ENCODE results near the gene POC1A.
"Not testable (repeated sequence)": the region's sequence is repeated elsewhere in the genome, so short reads cannot be mapped to it uniquely, and the experiment has no call there.

The POC1A gene

DNA sequence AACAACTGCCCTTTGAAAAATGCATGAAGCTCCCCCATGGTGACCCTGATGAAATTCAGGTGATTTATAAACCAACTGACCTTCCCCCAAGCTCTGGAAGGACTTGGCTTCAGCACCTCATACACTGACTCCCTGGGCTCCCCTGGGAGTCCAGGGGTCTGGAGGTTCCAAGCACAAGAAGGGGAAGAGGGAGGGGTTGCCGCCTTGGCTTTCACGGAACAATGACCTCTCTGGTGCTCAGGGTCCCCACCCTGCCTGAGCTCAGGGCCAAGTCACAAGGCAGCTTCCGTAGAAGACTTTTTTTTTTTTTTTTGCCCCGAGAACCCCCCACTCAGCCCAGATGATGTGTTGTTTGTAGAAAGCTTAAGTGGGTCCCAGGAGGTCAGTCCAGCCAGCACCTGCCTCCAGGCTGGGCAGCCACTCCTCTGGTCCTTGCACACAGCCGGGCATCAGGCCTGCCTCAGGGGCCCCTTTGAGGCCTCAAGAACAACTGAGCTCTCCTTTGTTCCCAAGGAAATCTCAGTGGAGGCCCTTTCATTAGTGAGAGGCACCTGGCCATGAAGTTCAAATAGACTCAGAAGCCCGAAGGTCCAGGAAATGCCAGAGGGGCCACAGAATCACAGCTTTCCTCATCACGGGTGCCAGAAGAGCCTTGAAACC, 29.7 kb upstream of the POC1A start:
- DNase-seq (ENCODE audit: low read depth), result no peak

DNA sequence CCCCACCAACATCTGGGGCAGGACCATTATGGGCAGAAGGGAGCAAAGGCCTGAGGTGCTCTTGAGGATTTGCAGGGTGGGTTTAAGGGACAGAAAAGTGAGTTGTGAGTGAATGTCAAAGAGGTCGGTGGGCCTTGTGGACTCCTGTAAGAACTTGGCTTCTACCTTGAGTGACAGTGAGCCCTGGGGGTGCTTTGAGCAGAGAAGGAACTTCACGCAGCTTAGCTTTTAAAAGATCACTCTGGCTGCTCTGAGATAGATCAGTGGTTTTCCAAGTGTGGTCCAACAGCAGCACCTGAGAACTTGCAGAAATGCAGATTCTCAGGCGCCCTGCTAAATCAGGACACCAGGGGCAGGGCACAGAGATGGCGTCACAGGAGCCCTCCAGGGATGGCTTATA, 28.5 kb upstream of the POC1A start:
- no peak for DNase-seq (ENCODE audit: low read depth)

DNA sequence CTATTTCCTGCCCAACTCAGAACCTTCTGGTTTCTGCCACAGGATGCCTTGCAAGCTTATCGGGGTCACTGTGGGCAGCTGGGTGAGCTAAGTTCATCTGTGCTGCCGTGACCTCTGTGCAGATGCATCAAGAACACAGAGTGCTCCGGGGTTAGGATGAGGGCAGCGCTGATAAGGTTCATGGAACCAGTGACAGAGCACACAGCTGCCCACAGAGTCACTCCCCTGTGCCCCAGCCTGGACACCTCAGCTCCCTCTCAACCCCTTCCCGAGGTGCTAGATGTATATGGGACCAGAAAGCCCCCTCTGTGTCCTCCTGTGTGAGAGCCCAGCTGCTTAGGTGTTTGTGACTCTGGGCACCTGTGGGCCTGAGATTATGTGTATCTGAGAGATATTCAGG, 28.0 kb upstream of the POC1A start:
- DNase-seq (ENCODE audit: low read depth), result no peak

DNA sequence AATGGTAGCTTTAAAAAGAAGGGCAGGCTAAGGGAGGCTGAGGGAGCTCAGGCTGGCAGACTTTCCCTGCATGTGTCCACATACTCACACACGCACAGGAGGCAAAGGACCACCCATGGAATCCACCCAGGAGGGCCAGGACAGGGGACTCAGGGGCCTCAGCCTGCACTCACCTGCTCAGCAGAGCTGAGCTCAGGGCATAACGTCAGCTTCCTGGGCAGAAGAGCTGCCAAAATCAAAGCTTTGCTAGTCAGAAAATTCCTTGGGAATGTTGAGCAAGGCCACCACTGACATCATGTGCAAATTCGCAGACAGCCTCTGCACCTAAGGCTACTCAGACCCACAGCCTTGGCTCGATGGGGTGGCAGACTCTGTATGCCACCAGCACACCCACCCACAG, 27.3 kb upstream of the POC1A start:
- DNase-seq (ENCODE audit: low read depth), result no peak

DNA sequence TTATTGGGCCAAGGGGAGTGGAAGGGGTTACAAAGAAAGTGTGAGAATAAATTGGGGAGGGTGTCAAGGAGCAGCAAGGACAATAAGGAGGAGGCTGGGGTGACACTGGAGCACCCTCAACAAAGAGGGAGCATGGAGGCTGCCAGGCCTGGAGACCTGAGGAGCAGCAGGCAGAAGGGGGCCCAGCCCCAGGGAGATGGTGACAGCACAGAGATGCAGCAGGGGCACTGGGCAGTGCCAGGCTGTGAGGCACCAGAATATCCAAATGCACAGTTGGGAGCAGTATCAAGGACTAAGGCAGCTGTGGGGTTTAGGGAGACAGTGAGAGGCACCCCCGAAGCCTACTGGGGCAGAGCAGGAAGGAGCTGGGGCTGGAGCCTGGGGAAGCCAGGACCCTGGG, 24.3 kb upstream of the POC1A start:
- no peak for DNase-seq (ENCODE audit: low read depth)

DNA sequence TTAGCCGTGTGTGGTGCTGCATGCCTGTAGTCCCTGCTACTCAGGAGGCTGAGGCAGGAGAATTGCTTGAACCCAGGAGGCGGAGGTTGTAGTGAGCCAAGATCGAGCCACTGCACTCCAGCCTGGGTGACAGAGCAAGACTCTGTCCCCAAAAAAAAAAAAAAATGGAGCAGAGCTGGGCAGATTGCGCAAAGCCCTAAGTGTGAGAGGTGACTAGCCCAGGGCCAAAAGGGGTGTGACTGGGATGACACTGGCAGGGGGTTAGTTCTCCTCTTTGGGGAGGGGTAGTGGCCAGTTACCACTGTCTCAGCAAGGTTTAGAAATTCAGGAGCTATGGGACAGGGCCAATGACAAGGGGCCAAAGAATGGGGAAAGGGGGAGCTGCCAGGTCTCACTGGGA, 23.9 kb upstream of the POC1A start:
- DNase-seq (ENCODE audit: low read depth), result not testable (repeated sequence)

DNA sequence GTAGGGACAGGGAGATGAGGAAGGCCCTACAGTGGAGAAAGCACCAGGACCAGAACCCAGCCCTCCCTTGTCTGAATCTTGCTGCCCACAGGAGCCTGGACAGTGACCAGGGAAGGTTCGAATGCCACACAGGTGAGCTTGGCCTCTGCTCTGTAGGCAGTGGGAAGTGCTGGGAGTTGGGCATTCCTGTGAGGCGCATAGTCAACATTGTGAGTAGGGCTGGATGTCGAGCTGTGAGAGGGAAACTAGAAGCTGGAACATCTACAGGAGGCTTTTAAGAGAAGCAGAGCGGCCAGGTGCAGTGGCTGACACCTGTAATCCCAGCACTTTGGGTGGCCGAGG, 23.4 kb upstream of the POC1A start:
- DNase-seq (ENCODE audit: low read depth), result no peak

DNA sequence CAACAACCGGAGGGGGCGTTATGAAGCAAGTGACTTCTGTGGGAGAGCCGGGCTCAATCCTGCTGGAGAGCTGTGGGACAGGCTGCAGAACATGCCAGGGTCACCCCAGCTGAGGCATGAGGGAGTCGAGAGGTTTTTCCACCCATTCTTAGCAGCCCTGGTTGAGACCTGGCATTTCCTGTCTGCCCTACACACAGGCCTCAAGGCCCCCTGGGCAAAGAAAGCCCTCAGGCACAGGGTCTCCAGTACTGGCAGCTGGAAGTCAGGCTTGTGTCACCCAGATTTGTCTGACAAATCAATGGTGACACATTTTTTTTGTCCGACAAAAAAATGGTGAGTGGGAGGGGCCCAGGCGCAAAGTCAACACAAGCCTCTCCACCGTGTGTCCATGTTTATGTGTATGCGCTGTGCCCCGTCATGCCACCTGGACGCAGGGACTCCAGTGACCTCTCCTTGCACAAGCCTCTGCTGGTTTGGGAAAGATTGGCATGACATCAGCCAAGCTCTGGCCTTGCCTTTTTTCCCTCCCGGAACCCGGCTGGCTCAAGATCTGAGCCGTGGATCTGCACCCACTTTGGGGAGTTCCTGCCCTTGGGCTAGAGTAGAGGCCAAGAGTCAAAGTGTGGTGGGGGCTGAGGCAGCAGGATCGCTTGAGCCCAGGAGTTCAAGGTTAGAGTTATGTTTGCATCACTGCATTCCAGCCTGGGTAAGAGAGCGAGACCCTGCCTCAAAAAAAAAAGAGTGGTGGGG, 22.9 kb upstream of the POC1A start:
- DNase-seq (ENCODE audit: low read depth), result no peak

DNA sequence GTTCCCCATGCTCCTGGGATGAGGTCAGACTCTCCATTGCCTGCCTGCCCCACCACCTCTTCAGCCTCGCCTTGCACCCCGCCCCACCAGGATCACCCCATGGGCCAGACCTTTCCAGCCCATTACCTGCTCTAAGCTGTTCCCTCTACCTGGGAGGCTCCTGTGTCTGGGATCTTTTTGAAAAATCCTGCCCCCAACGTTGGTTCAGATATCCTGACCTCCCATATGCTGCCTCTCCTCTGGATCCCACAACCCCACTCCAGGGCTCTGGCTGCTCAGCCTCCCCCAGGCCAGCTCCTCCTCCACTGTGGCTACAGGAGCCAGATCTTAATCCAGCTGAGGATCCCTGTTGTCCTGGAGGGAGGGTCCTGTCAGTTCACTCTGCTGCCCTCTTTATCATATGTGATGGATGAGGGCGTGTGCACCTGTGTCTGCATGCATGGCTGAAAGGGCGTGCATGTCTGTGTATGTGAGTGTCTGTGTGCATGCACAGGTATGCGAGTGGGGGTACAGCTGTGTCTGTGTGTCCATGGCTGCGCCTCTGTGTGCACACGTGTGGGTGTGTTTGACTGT, 22.0 kb upstream of the POC1A start:
- DNase-seq (ENCODE audit: low read depth), result no peak

DNA sequence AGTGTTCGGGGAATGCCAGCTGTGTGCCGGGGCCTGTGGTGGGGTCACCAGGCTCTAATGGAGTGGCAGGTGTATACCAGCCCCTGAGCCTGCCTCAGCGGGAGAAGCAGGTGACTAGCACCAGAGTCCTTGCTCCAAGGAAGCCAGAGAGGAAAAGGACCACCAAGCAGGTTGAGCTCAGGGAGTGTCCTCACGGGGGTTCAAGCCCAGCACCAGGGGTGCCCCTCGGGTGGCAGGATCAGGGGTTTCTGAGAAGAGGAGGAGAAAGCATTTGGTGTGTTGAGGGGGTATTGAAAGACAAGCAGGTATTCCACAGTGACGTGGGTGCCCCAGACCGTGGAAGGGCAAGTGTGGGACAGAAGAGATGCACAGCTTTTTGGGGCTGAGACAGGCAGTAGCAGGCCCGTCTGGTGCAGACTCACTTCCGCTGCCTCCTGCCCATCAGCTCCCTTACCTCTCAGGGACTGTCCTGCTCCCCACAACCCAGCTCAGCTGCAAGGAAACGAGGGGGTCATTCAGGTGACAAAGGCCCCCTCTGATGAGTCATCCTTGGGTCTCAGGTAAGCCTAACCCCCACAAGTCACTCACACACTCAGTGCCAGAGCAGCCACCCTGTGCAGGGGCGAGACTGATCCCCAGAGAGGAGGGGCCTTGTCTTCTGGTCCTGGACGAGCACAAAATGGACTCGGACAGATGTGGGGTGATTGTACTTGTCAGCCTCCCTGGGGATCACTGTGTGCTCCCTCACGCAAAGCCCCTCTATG, 21.4 kb upstream of the POC1A start:
- DNase-seq (ENCODE audit: low read depth), result no peak

DNA sequence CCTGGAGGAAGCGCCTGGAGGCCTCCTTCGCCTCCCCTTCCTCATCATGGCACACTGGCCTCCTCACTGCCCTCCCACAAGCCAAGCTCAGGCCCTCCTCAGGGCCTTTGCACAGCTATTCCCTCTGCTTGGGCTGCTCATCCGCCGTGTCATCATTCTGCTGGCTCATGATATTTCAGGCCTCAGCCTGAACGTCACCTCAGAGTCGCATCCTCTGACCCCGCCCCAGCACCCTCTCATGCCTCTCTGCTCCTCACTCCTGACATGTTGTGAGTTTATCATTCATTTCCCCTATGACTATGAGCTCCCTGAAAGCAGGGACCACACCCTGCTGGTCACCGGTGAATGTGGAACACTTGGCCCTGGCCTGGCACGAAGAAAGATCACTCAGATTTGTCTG, 20.7 kb upstream of the POC1A start:
- DNase-seq (ENCODE audit: low read depth), result no peak

DNA sequence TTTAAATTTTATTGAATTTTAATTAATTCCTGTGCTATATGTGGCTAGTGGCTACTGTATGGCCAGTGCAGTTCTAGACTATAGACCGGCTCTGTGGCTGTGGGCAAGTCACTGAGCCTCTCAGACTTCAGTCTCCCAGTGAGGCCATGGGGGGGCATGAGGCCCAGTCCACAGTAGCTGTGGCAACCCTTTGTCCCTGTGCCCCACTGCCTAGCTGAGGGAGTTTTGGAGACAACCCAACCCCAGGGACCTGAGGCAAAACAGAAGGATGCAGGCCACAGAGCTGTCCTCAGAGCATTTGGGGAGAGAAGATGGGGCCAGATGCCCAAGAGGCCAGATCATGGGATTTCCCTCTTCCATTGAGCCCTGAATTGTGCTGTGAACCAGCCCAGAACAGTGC, 18.9 kb upstream of the POC1A start:
- no peak for DNase-seq (ENCODE audit: low read depth)

DNA sequence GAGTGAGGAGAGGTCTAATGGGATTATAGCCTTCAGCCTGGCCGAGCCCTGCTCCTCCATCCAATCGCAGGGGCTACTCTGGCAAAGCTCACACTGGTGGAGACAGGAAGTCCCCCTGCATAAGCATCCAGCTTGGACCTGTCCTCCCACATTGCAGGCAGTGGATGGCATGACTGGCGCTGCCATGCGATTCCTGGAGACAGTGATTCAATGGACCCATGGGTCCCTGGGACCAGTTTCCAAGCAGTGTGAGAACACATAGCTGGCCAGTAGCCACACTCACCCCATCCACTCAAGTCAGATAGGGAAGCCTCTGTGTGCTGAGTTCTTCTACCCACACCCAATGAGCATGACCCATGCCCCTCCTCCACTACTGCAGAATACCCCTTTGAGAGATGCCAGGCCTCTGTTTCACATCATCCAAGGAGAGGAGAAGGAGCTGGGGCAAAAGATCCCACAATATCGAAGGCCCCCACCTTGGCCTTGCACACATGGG, 18.1 kb upstream of the POC1A start:
- no peak for DNase-seq (ENCODE audit: low read depth)

DNA sequence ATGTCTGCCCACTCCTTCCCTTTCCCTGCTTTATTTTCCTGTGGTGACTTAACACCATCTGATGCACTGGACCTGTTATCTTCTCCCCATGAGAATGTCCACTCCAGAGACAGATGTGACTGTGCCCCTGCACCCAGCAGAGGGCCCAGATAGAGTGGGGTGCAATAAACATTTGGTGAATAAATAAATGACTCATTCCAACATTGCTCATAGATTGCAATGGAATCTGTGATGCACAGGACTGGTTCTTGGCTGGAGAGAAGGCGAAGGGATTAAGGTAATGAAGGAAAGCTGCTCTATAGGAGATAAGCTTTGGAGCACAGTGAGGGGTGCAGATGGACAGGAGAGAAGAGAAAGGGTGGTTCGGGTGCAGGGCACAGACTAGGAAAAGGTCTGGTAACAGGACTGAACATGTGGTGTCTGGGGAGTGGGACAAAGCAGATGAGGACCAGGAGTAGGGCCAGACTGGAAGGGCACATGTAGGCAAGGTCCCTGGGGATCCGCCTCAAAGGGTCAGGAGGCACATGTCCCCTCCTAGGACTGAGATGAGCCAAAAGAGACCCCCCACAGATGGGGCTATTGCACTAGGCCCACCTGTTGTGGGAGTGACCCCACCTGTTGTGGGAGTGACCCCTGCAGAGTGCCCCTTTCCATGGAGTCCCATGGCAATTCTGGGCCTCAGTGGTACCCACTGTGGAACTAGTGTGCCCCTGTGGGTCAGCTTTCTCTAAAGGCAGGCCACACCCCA, 17.5 kb upstream of the POC1A start:
- no peak for DNase-seq (ENCODE audit: low read depth)

DNA sequence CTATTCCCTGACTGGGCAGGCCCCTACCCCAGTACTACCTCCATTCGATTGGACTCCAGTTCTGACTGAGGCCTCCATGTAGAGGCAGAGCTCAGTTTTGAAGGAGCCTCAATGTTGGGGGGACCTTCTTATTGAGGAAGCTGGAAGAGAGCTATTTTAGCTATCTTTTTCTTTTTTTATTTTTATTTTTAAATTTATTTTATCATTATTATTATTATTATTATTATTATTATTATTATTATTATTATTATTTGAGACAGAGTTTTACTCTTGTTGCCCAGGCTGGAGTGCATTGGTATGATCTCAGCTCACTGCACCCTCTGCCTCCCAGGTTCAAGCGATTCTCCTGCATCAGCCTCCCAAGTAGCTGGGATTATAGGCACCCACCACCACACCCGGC, 16.0 kb upstream of the POC1A start:
- DNase-seq (ENCODE audit: low read depth), result not testable (repeated sequence)

DNA sequence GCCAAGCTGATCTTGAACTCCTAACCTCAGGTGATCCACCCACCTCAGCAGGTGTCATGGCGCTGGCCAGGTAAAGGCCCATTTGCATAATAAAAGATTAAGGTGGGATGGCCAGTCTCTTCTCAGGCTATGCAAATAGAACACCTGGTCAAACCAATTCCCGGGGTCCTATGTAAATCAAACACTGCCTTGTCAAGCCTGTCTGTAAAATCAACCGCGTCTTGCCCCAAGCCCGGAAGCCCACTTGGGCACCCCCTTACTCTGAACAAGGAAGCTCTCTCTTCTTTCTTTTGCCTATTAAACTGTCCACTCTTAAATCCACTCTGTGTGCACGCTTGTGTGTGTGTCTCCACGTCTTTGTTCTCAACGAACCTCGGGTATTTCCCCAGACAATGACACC, 13.0 kb upstream of the POC1A start:
- no peak for DNase-seq (ENCODE audit: low read depth)

DNA sequence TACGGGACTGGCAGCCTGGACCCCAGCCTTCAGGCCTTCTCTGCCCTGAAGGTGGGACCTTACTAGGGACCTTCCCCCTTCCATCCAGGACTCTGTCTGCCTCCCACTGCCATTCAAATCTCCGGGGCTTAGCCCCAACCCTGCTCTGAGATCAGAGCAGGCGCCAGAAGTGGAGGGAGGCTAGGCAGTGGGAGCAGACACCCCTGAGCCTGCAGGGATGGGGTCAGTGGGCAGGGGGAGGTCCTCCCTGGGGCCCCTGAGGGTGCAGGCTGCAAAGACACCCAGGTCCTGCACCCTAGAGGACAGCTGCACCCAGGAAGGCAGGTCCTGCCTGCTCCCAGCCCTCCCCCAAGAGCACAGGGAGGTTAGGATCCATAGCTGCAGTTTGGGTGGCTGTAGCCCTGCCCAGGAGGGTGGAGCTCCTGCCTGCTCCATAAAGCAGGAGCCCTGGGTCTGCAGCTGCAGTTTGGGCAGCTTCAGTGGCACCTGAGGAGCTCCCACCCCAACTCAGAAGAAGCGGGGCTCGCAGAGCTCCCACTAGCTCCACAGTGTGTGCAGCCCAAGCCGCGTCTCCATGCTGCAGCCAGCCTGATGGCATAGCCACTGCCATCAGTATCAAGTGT, 8.1 kb upstream of the POC1A start:
- no peak for DNase-seq (ENCODE audit: low read depth)

DNA sequence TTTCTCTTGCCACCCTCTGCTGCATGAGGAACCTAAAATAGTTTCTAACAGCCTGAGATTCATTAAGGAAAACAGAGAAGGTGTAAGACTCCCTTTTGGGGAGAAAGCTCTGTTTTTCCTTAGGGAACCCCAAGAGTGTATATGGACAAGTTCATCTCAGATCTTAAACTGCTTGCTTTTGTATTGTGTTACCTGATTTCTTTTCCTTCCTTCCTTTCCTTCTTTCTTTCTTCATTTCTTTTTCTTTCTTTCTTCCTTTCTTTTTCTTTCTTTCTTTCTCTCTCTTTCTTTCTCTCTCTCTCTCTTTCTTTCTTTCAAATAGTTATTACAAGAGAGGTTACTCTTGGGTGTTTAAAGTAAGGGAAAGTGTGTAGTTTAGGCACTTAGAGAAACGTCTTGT, 5.3 kb upstream of the POC1A start:
- DNase-seq (ENCODE audit: low read depth), result no peak

DNA sequence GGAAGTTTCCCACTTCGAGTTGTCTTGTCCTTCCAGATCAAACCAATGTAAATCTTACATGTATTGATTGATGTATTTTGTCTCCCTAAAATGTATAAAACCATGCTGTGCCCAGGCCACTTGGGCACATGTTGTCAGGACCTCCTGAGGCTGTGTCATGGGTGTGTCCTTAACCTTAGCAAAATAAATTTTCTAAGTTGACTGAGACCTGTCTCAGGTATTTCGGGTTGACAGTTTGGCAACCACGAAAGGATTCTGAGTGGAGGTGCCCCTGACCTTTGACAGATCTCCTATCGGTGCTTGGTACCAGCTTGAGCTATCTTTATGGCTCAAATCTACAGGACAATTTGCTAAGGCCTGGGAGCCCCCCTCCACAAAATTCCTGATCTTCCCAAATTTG, 1.7 kb upstream of the POC1A start:
- no peak for DNase-seq (ENCODE audit: low read depth)

DNA sequence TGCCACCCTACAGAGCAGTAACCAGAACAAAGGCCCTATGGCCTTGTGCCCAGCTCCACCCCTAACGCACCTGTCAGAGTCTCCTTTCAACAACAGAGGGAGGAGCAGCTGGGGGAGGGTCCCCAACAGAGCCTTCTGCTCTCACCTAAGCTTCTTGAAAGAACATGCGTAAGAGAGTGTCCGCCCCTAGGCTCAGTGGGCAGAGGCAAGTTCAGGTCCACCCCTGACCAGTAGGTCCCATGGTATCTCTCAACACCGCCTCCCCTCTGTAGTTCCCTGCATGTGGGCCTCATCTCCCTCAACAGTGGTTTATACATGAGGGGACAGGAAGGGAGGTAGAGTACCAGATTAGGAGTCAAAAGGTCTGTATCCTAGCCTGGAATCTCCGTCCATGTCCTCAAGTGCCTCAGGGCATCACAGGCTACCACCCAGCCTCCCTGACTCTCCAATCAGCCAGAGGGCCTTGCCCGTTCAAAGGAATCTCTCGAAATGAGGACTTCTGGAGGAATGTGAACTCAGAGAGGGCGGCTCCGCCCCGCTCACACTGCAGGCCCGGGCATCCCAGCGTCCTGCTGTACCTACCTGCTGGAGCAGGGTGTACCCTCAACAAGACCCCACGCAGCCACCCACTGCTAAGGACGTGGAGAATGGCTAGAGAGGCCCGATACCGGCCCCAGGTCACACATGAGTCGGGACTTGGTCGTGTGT, 680 bp downstream of the POC1A start:
- no peak for DNase-seq (ENCODE audit: low read depth)

DNA sequence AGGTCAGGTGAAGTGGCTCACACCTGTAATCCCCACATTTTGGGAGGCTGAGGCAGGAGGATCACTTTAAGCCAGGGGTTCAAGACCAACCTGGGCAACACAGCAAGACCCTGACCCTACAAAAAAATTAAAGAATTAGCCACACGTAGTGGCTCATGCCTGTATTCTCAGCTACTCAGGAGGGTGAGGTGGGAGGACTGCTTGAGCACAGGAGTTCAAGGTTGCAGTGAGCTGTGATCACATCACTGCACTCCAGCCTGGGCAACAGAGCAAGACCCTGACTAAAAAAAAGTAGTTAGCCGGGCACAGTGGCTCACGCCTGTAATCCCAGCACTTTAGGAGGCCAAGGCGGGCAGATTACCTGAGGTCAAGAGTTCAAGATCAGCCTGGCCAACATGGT, 2.2 kb downstream of the POC1A start:
- DNase-seq (ENCODE audit: low read depth), result not testable (repeated sequence)
